H1 (cell line): ENCODE results near the gene HNF1B. TPM values are rescaled to one million over a fixed set of nuclear protein-coding genes. Genes with fewer than 3 reads are reported as not detected.

ENCODE experiments used
- CTCF ChIA-PET: fragments of 300-600 bp; sonication (Branson Sonifier 250); formaldehyde crosslinking; loops from one replicate; lab custom pipeline; 2021; ENCODE audit not compliant: partially characterized antibody; lab: Charles Lee
- POLR2A ChIA-PET: fragments of 300-600 bp; sonication (Branson Sonifier 250); formaldehyde crosslinking; loops from one replicate; lab custom pipeline; 2021; ENCODE audit warnings: inconsistent platforms; ENCODE audit not compliant: partially characterized antibody; lab: Charles Lee
- DNase-seq, 2 experiments: peaks; one replicate each; pipeline versions ENCODE4 v3.0.0 to v3.0.0-alpha.2; 2010 to 2022; ENCODE audit warnings: low spot score in 2 of 2, low read depth in 1 of 2, mixed read lengths in 1 of 2
- FAIRE-seq: peaks from 2 replicates; lab custom pipeline; 2011; peaks lifted over from hg19 to GRCh38; lab: Jason Lieb, UNC
- H2AFZ ChIP-seq: 2 replicates; pipeline ENCODE4 v1.8.1; 2012; ENCODE audit warnings: low read length, inconsistent platforms
- H2AK5ac ChIP-seq: 2 replicates; pipeline ENCODE4 v1.6.1; 2013; ENCODE audit warnings: low read depth, low read length
- H2BK120ac ChIP-seq: replicated peaks from 2 replicates; pipeline ENCODE3; 2013; ENCODE audit warnings: low read depth, low read length, inconsistent platforms
- H2BK12ac ChIP-seq: 2 replicates; pipeline ENCODE4 v1.6.1; 2013; ENCODE audit warnings: low read depth, low read length
- H2BK15ac ChIP-seq: 2 replicates; pipeline ENCODE4 v1.6.1; 2013; ENCODE audit warnings: low read length
- H2BK20ac ChIP-seq: 2 replicates; pipeline ENCODE4 v1.6.1; 2013; ENCODE audit warnings: low read length
- H2BK5ac ChIP-seq: 2 replicates; pipeline ENCODE4 v1.6.1; 2013; ENCODE audit warnings: low read depth, low read length
- H3K14ac ChIP-seq: 2 replicates; pipeline ENCODE4 v1.6.1; 2013; ENCODE audit warnings: inconsistent platforms; ENCODE audit not compliant: insufficient read length
- H3K18ac ChIP-seq: 2 replicates; pipeline ENCODE4 v1.6.1; 2013; ENCODE audit warnings: low read length; ENCODE audit errors: extremely low read depth
- H3K23ac ChIP-seq: 2 replicates; pipeline ENCODE4 v1.6.1; 2013; ENCODE audit warnings: inconsistent platforms; ENCODE audit not compliant: insufficient read length
- H3K23me2 ChIP-seq: 2 replicates; pipeline ENCODE4 v1.6.1; 2013; ENCODE audit warnings: low read depth, low read length
- H3K27ac ChIP-seq: 2 replicates; pipeline ENCODE4 v1.6.1; 2011; ENCODE audit warnings: low read depth, low read length, inconsistent platforms
- H3K27me3 ChIP-seq, 4 experiments: replicated peaks in 1 of 4; 1 replicate in 1 of 4; 2 replicates in 3 of 4; pipeline versions ENCODE4 v1.6.1 to v1.8.1; 2011 to 2013; ENCODE audit warnings: low read length in 3 of 4, mild to moderate bottlenecking in 3 of 4, inconsistent platforms in 2 of 4, mixed read lengths in 2 of 4, moderate library complexity in 1 of 4; ENCODE audit not compliant: control insufficient read depth in 3 of 4, insufficient read depth in 3 of 4; ENCODE audit errors: extremely low read depth in 1 of 4
- H3K36me3 ChIP-seq, 4 experiments: 2 replicates each; pipeline versions ENCODE4 v1.6.1 to v1.8.1; 2011 to 2013; ENCODE audit warnings: mild to moderate bottlenecking in 4 of 4, low read length in 3 of 4, moderate library complexity in 2 of 4, control low read depth in 1 of 4, inconsistent platforms in 1 of 4; ENCODE audit not compliant: insufficient read depth in 4 of 4, control insufficient read depth in 2 of 4
- H3K4ac ChIP-seq: replicated peaks from 2 replicates; pipeline ENCODE3; 2013; ENCODE audit warnings: low read length, low read depth, mixed read lengths, inconsistent platforms; ENCODE audit not compliant: insufficient read length
- H3K4me1 ChIP-seq, 4 experiments: replicated peaks in 1 of 4; 1 replicate in 1 of 4; 2 replicates in 3 of 4; pipeline versions ENCODE4 v1.6.1 to v1.8.1; 2011 to 2013; ENCODE audit warnings: low read length in 3 of 4, inconsistent platforms in 2 of 4, mixed read lengths in 1 of 4; ENCODE audit not compliant: insufficient read depth in 4 of 4, control insufficient read depth in 3 of 4
- H3K4me2 ChIP-seq, 2 experiments: 2 replicates each; pipeline versions ENCODE4 v1.6.1 to v1.8.1; 2011 to 2013; ENCODE audit warnings: low read depth in 2 of 2, low read length in 2 of 2, control low read depth in 1 of 2, inconsistent platforms in 1 of 2, mild to moderate bottlenecking in 1 of 2; ENCODE audit not compliant: insufficient read depth in 1 of 2
- H3K4me3 ChIP-seq, 4 experiments: fragments of 200-600, 300-600 bp in 1 of 4; sonication (generic), shearing (Covaris generic), sonication (Bioruptor Twin) in 1 of 4; 2 replicates each; pipeline versions ENCODE4 v1.5.1 to v1.8.1; 2011 to 2016; ENCODE audit warnings: low read length in 4 of 4, low read depth in 3 of 4, control low read depth in 2 of 4, inconsistent platforms in 2 of 4, mild to moderate bottlenecking in 2 of 4, mixed read lengths in 1 of 4, moderate library complexity in 1 of 4; ENCODE audit not compliant: insufficient read depth in 2 of 4; ENCODE audit errors: extremely low read depth in 1 of 4
- H3K56ac ChIP-seq: replicated peaks from 2 replicates; pipeline ENCODE3; 2013; ENCODE audit warnings: low read depth, mild to moderate bottlenecking, mixed read lengths, low read length, inconsistent platforms; ENCODE audit not compliant: insufficient read length
- H3K79me1 ChIP-seq: 2 replicates; pipeline ENCODE4 v1.6.1; 2013; ENCODE audit warnings: low read depth, low read length, control low read depth
- H3K79me2 ChIP-seq, 2 experiments: 2 replicates each; pipeline versions ENCODE4 v1.6.1 to v1.8.1; 2012 to 2013; ENCODE audit warnings: low read length in 2 of 2, mild to moderate bottlenecking in 2 of 2, inconsistent platforms in 1 of 2; ENCODE audit not compliant: insufficient read depth in 2 of 2, control insufficient read depth in 1 of 2
- H3K9ac ChIP-seq, 4 experiments: replicated peaks in 1 of 4; 1 replicate in 1 of 4; 2 replicates in 3 of 4; pipeline versions ENCODE4 v1.6.1 to v1.8.1; 2011 to 2013; ENCODE audit warnings: low read depth in 3 of 4, low read length in 3 of 4, control low read depth in 2 of 4, mild to moderate bottlenecking in 2 of 4, moderate library complexity in 2 of 4, inconsistent platforms in 1 of 4; ENCODE audit errors: extremely low read depth in 1 of 4
- H3K9me3 ChIP-seq, 2 experiments: 2 replicates each; pipeline versions ENCODE4 v1.6.1 to v1.8.1; 2012 to 2013; ENCODE audit warnings: mild to moderate bottlenecking in 2 of 2, moderate library complexity in 2 of 2, control low read depth in 1 of 2, inconsistent platforms in 1 of 2, low read depth in 1 of 2, low read length in 1 of 2, mixed read lengths in 1 of 2; ENCODE audit not compliant: insufficient read depth in 2 of 2
- H4K20me1 ChIP-seq, 2 experiments: replicated peaks in 1 of 2; 2 replicates each; pipeline versions ENCODE3 to v1.8.1; 2011 to 2013; ENCODE audit warnings: inconsistent platforms in 2 of 2, low read length in 2 of 2, mild to moderate bottlenecking in 1 of 2; ENCODE audit not compliant: insufficient read depth in 2 of 2, control insufficient read depth in 1 of 2
- H4K5ac ChIP-seq: 2 replicates; pipeline ENCODE4 v1.6.1; 2013; ENCODE audit warnings: low read length, low read depth, mixed read lengths, inconsistent platforms; ENCODE audit not compliant: insufficient read length
- H4K8ac ChIP-seq: 2 replicates; pipeline ENCODE4 v1.8.0; 2013; ENCODE audit warnings: mild to moderate bottlenecking, moderate library complexity, low read length, inconsistent platforms; ENCODE audit not compliant: insufficient read depth; ENCODE audit errors: extremely low read depth
- H4K91ac ChIP-seq: replicated peaks from 2 replicates; pipeline ENCODE3; 2013; ENCODE audit warnings: low read length, mixed read lengths, inconsistent platforms; ENCODE audit not compliant: insufficient read length
- ASH2L ChIP-seq: fragments of 200-600, 300-600 bp; sonication (generic); IDR thresholded peaks from one replicate; pipeline ENCODE4 v1.7.1; 2017; ENCODE audit warnings: low read length
- EGR1 ChIP-seq: IDR thresholded peaks from 2 replicates; pipeline ENCODE4 v1.6.1; 2011; ENCODE audit warnings: low read depth, low read length, borderline replicate concordance
- HDAC6 ChIP-seq: IDR thresholded peaks from one replicate; pipeline ENCODE4 v1.7.1; 2012; ENCODE audit warnings: low read depth, mild to moderate bottlenecking, inconsistent platforms, low read length, moderate library complexity
- JUN ChIP-seq: IDR thresholded peaks from 2 replicates; pipeline ENCODE4 v1.6.1; 2011; ENCODE audit warnings: low read depth, mild to moderate bottlenecking, improper control_type of control experiment, low read length
- RAD21 ChIP-seq, 2 experiments: IDR thresholded peaks in 1 of 2; conservative IDR thresholded peaks in 1 of 2; 2 replicates each; pipeline ENCODE4 v1.6.1; 2011; ENCODE audit warnings: low read depth in 2 of 2, low read length in 2 of 2, improper control_type of control experiment in 1 of 2, inconsistent platforms in 1 of 2, mild to moderate bottlenecking in 1 of 2, moderate library complexity in 1 of 2
- SIX5 ChIP-seq: IDR thresholded peaks from 2 replicates; pipeline ENCODE4 v1.6.1; 2011; ENCODE audit warnings: mild to moderate bottlenecking, low read depth, low read length
- SP4 ChIP-seq: IDR thresholded peaks from 2 replicates; pipeline ENCODE4 v1.6.1; 2012; ENCODE audit warnings: low read length, inconsistent platforms
- TAF7 ChIP-seq: optimal IDR thresholded peaks from 2 replicates; pipeline ENCODE3; 2011; ENCODE audit warnings: low read depth, mild to moderate bottlenecking, inconsistent platforms, low read length, moderate library complexity, borderline replicate concordance
- TCF12 ChIP-seq: IDR thresholded peaks from 2 replicates; pipeline ENCODE4 v1.6.1; 2011; ENCODE audit warnings: low read depth, mild to moderate bottlenecking, low read length
- WGBS, 2 experiments: shearing (Covaris generic) in 1 of 2; methylation state at CpG; one replicate each; pipeline versions ENCODE4 v1.1.6 to v1.1.7; 2013 to 2015; ENCODE audit warnings: low lambda C conversion rate in 2 of 2, mixed read lengths in 2 of 2, inconsistent platforms in 1 of 2, low coverage in 1 of 2, missing lambda C conversion rate in 1 of 2; ENCODE audit not compliant: insufficient replicate concordance in 2 of 2, insufficient coverage in 1 of 2, insufficient read length in 1 of 2; ENCODE audit errors: extremely low coverage in 1 of 2, missing lambda C conversion rate in 1 of 2; 5-methylcytosine and 5-hydroxymethylcytosine counted together
- polyA plus RNA-seq, 7 experiments: library from polyadenylated mRNA; depleted of rRNA in 3 of 7; stranded (reverse) in 5 of 7; unstranded in 2 of 7; fragments of >200 nt in 5 of 7; fragments of 200-250 nt in 2 of 7; gene quantifications; 1 replicate in 5 of 7; 2 replicates in 1 of 7; 4 replicates in 1 of 7; pipeline versions ENCODE4 v1.2.1 to v1.2.3, GENCODE V29; 2011 to 2013; ENCODE audit warnings: missing spikeins in 2 of 7, mixed read lengths in 2 of 7
- total RNA-seq: library from RNA; stranded (reverse); fragmentation: NEBNext Ultra II Directional; extraction: Animal tissue kit (Norgen Biotek cat#: 25700); gene quantifications from 2 replicates; pipeline ENCODE4 v1.2.1, GENCODE V29; 2021

Gene HNF1B
- total and polyA plus RNA-seq, 2 of the 8 experiments (the other 6 are each of a cell fraction or from before 2014, with no cell fraction given), result 0.13 to 0.30 TPM

GRCh38 chr17:37651849-37652248 lies 93.0 kb downstream of the HNF1B start:
- no peak overlapping the region for H3K56ac ChIP-seq
- H3K36me3 ChIP-seq, result no peaks in the 10 kb centered on the region
- H4K91ac ChIP-seq, result no peak overlapping the region
- H4K5ac ChIP-seq, result no peak overlapping the region
- no peak for FAIRE-seq
- no peaks in the 10 kb centered on the region for H4K20me1 ChIP-seq
- H2BK20ac ChIP-seq, result no peak overlapping the region
- no peak overlapping the region for H3K4me2 ChIP-seq
- TF ChIP-seq EGR1 (no peak), JUN (no peak), HDAC6 (no peak), TAF7 (no peak), SIX5 (no peak), TCF12 (no peak), SP4 (no peak), ASH2L (no peak), RAD21 (IDR thresholded peaks at IDR 0.05 in 1 of 2, conservative IDR thresholded peaks at IDR 0.05 in 1 of 2; ENCODE audit: low read depth in 2 of 2, low read length in 2 of 2) (no peak)
- no peak overlapping the region for H3K4me3 ChIP-seq
- H4K8ac ChIP-seq, result no peak overlapping the region
- H3K9me3 ChIP-seq, result no peaks in the 10 kb centered on the region
- no peak overlapping the region for H3K9ac ChIP-seq
- no peak overlapping the region for H2AFZ ChIP-seq
- H3K14ac ChIP-seq, result no peak overlapping the region
- H2BK5ac ChIP-seq, result no peak overlapping the region
- no peak overlapping the region for H3K18ac ChIP-seq
- POLR2A ChIA-PET, result no interaction called here
- no peaks in the 10 kb centered on the region; a peak in 1 of 7 replicates for H3K27me3 ChIP-seq
- H3K4me1 ChIP-seq, result no peaks in the 10 kb centered on the region
- H3K79me1 ChIP-seq, result no peaks in the 10 kb centered on the region
- no peaks in the 10 kb centered on the region for H3K79me2 ChIP-seq
- H3K23me2 ChIP-seq, result peaks cover 1% of the 10 kb centered on the region; the same call in 1 of the 2 replicates
- no peak overlapping the region for H2BK15ac ChIP-seq
- 81% methylated on average over 2 of the region's 2 CpGs; no CpG with 5 or more reads in 1 of the 2 experiments for WGBS, 2 experiments
- CTCF ChIA-PET, result interaction anchor here (1.1 to 6.1 kb wide), 5 partner anchors 9 to 165 kb away, joined by 3 to 48 read pairs (median 7); no protein-coding TSS in a partner anchor
- no peak overlapping the region for H3K4ac ChIP-seq
- no peak overlapping the region for H3K23ac ChIP-seq
- no peak for DNase-seq
- H2BK120ac ChIP-seq, result no peak overlapping the region
- H2AK5ac ChIP-seq, result no peak overlapping the region
- no peak overlapping the region for H2BK12ac ChIP-seq
- no peak overlapping the region for H3K27ac ChIP-seq
